Measurements from ENCODE around the gene JAKMIP1. TPM values are rescaled to one million over a fixed set of nuclear protein-coding genes. Genes with fewer than 3 reads are reported as not detected.

Gene JAKMIP1
- total RNA-seq, 1 experiment from 2014 or later: not detected

GRCh38 chr4:6160536-6160935 lies 39.8 kb downstream of the JAKMIP1 start:
- Mint-ChIP-seq H3K27ac (ENCODE audit: unreplicated experiment) (no peak overlapping the region), H3K4me3 (ENCODE audit: unreplicated experiment) (no peak overlapping the region), H3K27me3 (ENCODE audit: insufficient read depth, unreplicated experiment) (peaks cover 23% of the 10 kb centered on the region), H3K9me3 (ENCODE audit: unreplicated experiment) (peaks cover 9% of the 10 kb centered on the region), H3K36me3 (ENCODE audit: insufficient read depth, unreplicated experiment) (no peaks in the 10 kb centered on the region), H3K4me1 (ENCODE audit: low read depth, unreplicated experiment) (no peaks in the 10 kb centered on the region)
- ChIA-PET POLR2A (no interaction called here), CTCF (no interaction called here)
- no TSS peak for BruUV-seq (replicated peaks)
- intact Hi-C loops (cut with micrococcal nuclease; ENCODE audit: unreplicated experiment): no loop called here
- DNase-seq: no peak
- H3K36me3 ChIP-seq (ENCODE audit: control insufficient read depth, insufficient read depth, low read length): no peaks in the 10 kb centered on the region
- TF ChIP-seq CTCF (IDR thresholded peaks at IDR 0.05; ENCODE audit: insufficient read depth in 1 of 2, low read depth in 1 of 2, low read length in 1 of 2, severe bottlenecking in 1 of 2, unreplicated experiment in 1 of 2): no peak
- H3K9me3 ChIP-seq: no peaks in the 10 kb centered on the region
- H3K4me3 ChIP-seq (ENCODE audit: low read depth, low read length): no peak overlapping the region
- H3K27me3 ChIP-seq (replicated peaks; ENCODE audit: control insufficient read depth, insufficient read depth, low read length): no peaks in the 10 kb centered on the region
- H3K4me1 ChIP-seq: no peaks in the 10 kb centered on the region

- Mint-ChIP-seq H3K4me1 (ENCODE audit: low read depth, unreplicated experiment) (no peaks in the 10 kb centered on the region), H3K27me3 (ENCODE audit: insufficient read depth, unreplicated experiment) (peaks cover 22% of the 10 kb centered on the region), H3K36me3 (ENCODE audit: insufficient read depth, unreplicated experiment) (no peaks in the 10 kb centered on the region), H3K9me3 (ENCODE audit: unreplicated experiment) (no peaks in the 10 kb centered on the region), H3K27ac (ENCODE audit: unreplicated experiment) (no peak overlapping the region), H3K4me3 (ENCODE audit: unreplicated experiment) (no peak overlapping the region)
- BruUV-seq (replicated peaks): no TSS peak
- intact Hi-C loops (cut with micrococcal nuclease; ENCODE audit: unreplicated experiment): no loop called here
- Histone ChIP-seq H3K27me3 (replicated peaks; ENCODE audit: control insufficient read depth, insufficient read depth, low read length) (no peaks in the 10 kb centered on the region), H3K9me3 (no peaks in the 10 kb centered on the region), H3K4me1 (no peaks in the 10 kb centered on the region), H3K4me3 (ENCODE audit: low read depth, low read length) (no peak overlapping the region), H3K36me3 (ENCODE audit: control insufficient read depth, insufficient read depth, low read length) (no peaks in the 10 kb centered on the region)
- no peak for TF ChIP-seq CTCF (IDR thresholded peaks at IDR 0.05; ENCODE audit: insufficient read depth in 1 of 2, low read depth in 1 of 2, low read length in 1 of 2, severe bottlenecking in 1 of 2, unreplicated experiment in 1 of 2)
- CTCF ChIA-PET: no interaction called here
- POLR2A ChIA-PET: no interaction called here
- DNase-seq: no peak
These were observed 42.4 kb downstream of the JAKMIP1 start for GRCh38 chr4:6157926-6158325.

- no peaks in the 10 kb centered on the region for H3K27me3 ChIP-seq (replicated peaks; ENCODE audit: control insufficient read depth, insufficient read depth, low read length)
These were observed 44.2 kb downstream of the JAKMIP1 start for GRCh38 chr4:6155996-6156750.

More at GRCh38 chr4:6155996-6156750, 44.2 kb downstream of the JAKMIP1 start:
- Mint-ChIP-seq H3K9me3 (ENCODE audit: unreplicated experiment) (no peaks in the 10 kb centered on the region), H3K27ac (ENCODE audit: unreplicated experiment) (no peak overlapping the region), H3K27me3 (ENCODE audit: insufficient read depth, unreplicated experiment) (peaks cover 30% of the 10 kb centered on the region), H3K36me3 (ENCODE audit: insufficient read depth, unreplicated experiment) (no peaks in the 10 kb centered on the region), H3K4me1 (ENCODE audit: low read depth, unreplicated experiment) (no peaks in the 10 kb centered on the region), H3K4me3 (ENCODE audit: unreplicated experiment) (no peak overlapping the region)
- H3K4me1 ChIP-seq: no peaks in the 10 kb centered on the region
- H3K9me3 ChIP-seq: no peaks in the 10 kb centered on the region
- DNase-seq: no peak
- no peaks in the 10 kb centered on the region for H3K36me3 ChIP-seq (ENCODE audit: control insufficient read depth, insufficient read depth, low read length)
- intact Hi-C loops (cut with micrococcal nuclease; ENCODE audit: unreplicated experiment): no loop called here
- ChIA-PET CTCF (no interaction called here), POLR2A (no interaction called here)
- TF ChIP-seq CTCF (IDR thresholded peaks at IDR 0.05; ENCODE audit: insufficient read depth in 1 of 2, low read depth in 1 of 2, low read length in 1 of 2, severe bottlenecking in 1 of 2, unreplicated experiment in 1 of 2): no peak
- no TSS peak for BruUV-seq (replicated peaks)
- H3K4me3 ChIP-seq (ENCODE audit: low read depth, low read length): no peak overlapping the region
